ENCODE data around the gene ZC3H4.

The ZC3H4 gene

DNA sequence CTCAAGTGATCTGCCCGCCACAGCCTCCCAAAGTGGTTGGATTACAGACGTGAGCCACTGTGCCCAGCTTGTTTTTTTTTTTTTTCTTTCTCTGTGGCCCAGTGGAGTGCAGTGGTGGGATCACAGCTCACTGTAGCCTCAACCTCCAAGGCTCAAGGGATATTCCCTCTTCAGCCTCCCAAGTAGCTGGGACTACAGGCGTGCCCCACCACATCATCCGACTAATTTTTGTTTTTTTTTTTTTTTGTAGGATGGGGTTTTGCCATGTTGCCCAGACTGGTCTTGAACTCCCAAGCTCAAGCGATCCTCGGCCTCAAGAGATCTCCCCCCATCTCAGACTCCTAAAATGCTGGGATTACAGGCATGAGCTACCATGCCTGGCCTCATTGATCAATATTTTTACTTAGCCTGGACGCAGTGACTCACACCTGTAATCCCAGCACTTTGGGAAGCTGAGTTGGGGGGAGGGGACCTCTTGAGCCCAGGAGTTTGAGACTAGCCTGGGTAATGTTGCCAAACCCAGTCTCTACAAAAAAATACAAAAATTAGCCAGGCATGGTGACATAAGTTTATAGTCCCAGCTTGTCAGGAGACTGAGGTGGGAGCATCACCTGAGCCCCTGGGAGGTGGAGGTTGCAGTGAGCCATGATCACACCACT, 18.7 kb upstream of the ZC3H4 start:
- DNase-seq, result no peak

DNA sequence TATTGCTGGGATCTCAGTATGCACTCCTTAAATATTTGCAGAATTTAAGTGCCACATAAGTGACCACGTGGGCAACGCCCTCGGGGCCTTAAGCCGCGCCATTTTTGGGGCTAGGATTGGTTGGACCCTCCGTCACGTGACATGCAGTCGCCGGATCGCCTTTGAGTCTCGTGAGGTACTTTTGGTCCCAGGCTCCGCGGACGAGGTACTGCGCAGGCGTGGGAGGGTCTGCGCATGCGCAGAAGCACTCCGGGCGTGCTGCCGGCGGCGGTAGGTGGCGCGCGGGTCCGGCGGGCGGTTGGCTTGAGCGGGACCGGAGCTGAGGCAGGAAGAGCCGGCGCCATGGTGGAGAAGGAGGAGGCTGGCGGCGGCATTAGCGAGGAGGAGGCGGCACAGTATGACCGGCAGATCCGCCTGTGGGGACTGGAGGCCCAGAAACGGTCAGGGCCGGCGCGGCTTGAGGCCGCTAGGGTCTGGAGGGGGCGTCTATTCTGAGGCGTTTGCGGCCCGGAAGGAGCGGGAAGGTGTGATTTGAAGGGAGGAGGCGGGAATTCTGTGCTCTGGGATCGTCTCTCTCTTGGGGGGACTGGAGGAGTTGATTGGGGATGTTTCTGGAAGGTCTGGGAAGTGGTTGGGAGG, 17.1 kb upstream of the ZC3H4 start, which contains the start of gene SAE1:
Gene SAE1, plus strand, starts transcription at position 247 of the 639 bp plus-strand sequence. Its CDS starts 96 bp downstream, at position 343.
- DNase-seq, result peak; percentile 99

- no peak for DNase-seq
Measured at GRCh38 chr19:47130120-47130588, 16.6 kb upstream of the ZC3H4 start.

DNA sequence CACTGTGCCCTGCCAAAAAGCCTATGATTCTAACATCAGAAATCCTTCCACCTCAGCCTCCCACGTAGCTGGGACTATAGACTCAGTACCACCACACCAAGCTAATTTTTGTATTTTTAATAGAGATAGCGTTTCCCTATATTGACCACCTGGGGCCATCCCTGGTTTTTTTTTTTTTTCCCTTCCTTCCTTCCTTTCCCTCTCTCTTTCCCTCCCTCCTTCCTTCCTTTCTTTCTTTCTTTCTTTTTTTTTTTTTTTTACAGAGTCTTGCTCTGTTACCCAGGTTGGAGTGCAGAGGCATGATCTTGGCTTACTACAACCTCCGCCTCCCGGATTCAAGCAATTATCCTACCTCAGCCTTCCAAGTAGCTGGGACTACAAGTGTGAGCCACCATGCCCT, 16.0 kb upstream of the ZC3H4 start:
- no peak for DNase-seq

- DNase-seq, result no peak
Measured at GRCh38 chr19:47125669-47125938, 12.0 kb upstream of the ZC3H4 start.

GRCh38 chr19:47124937-47125668, 11.5 kb upstream of the ZC3H4 start:
- peak; percentile 69 for DNase-seq

GRCh38 chr19:47123406-47123805, 9.8 kb upstream of the ZC3H4 start:
- DNase-seq, result no peak

DNA sequence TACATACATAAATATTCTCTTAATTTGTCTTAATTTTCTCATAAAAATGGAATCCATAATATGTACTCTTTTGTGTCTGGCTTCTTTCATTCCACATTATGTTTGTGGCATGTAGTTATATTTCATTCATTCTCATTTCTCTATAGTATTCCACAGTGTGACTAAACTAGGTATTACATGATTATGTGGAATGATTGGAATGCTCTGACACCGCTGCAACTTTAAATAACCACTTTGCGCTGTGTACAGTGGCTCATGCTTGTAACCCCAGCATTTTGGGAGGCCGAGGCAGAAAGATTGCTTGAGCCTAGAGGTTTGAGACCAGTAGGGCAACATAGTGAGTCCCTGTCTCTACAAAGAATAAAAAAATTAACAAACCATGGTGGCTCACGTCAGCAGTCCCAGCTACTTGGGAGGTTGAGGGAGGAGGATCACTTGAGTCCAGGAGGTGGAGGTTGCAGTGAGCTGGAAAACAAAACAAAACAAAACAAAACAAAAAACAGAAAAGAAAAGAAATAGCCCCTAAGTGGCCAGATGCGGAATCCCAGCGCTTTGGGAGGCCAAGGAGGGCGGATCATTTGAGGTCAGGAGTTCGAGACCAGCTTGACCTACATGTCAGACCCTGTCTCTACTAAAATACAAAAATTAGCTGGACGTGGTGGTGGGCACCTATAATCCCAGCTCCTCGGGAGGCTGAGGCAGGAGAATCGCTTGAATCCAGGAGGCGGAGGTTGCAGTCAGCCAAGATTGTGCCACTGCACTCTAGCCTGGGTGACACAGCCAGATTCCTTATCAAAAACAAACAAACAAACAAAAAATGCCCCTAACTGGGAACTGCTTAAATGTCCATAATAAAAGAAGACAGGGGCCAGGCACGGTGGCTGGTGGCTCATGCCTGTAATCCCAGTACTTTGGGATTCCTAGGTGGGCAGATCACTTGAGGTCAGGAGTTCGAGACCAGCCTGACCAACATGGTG, 9.1 kb upstream of the ZC3H4 start:
- DNase-seq, result peak; percentile 89

DNA sequence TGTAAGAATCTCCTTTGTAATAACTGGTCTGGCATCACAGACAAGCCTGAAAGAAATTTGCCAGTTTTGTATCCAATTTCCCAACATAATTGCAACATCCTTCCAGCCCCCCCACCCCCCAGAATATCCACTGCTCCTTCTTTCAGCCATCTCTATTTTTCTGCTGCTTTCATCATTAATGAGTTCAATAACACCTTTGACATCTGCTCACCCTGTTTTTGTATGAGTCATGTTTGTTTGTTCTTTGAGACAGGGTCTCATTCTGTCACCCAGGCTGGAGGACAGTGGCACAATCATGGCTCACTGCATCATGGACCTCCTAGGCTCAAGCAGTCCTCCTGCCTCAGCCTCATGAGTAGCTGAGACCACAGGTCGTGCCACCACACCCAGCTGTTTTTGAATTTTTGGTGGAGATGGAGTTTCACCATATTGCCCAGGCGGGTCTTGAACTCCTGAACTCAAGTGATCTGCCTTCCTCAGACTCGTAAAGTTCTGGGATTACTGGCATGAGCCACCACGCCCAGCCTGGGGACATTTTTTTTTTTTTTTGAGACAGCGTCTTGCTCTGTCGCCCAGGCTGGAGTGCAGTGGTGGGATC, 7.0 kb upstream of the ZC3H4 start:
- DNase-seq, result no peak

- no peak for DNase-seq
Measured at GRCh38 chr19:47113850-47114651, 475 bp upstream of the ZC3H4 start.

- peak; percentile 92 for DNase-seq
Measured at GRCh38 chr19:47112166-47112996, 1.2 kb downstream of the ZC3H4 start.

- no peak for DNase-seq
Measured at GRCh38 chr19:47111682-47112165, 1.9 kb downstream of the ZC3H4 start.

- DNase-seq, result no peak
Measured at GRCh38 chr19:47111006-47111621, 2.5 kb downstream of the ZC3H4 start.

- no peak for DNase-seq
Measured at GRCh38 chr19:47110521-47111005, 3.0 kb downstream of the ZC3H4 start.

DNA sequence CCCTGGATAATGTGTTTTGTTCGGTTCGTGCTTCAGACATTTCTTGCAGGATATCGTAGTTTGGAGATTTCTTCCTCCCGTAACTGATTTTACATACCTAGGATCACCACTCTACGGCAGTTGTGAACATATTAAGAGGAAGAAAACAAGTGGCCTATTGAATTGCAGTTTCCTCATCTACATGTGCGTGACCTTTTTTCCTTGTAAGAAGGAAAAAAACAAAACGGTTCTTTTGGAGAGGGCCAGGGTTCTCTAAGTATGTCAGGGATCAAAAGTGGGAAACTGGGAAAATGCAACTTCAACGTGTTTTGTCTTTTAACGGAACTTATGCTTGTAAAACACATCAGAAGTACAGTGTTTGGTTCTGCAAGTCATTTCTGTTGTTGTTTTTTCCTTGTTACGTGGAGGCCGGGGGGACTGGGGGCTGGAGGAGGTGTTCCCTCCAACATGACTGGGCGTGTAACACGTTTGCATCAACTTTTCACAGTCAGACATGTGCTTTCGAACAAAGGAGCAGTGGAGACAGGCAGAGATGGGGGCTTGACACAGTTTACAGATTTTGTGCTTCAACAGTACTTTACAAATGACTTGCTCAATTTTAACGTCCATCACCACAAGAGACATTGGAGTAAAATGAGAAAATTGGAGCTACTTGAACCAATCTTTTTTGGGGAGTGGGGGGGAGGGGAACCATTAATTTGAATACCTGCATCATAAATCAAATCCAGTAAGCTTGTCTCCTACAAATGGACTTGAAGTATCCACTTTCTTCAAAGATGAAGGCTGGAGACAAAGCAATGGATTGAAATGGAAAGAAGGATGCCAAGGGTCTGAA, 3.8 kb downstream of the ZC3H4 start:
- DNase-seq, result peak; percentile 72

DNA sequence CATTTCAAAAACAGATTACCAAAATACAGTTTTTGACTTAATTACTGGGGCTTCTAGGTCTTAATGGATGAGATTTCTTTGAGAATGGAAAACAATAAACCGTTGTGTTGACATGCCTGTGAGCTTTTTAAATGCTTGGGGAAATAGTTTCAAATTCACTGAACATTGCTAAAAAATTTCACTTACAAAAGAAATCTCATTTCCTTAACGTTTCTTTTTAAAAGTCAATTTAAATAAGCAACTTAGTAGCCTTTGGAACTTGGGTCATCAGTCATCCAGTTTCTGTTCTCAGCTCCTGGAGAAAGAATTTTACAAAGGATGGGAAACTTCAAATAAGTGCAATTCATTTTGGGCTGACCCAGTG, 4.4 kb downstream of the ZC3H4 start:
- DNase-seq, result no peak

- DNase-seq, result no peak
Measured at GRCh38 chr19:47107953-47108746, 5.4 kb downstream of the ZC3H4 start.
